NOMO-1 (cell line): Measurements from ENCODE around the gene NEBL.
"Not testable (repeated sequence)": the region's sequence is repeated elsewhere in the genome, so short reads cannot be mapped to it uniquely, and the experiment has no call there.

ENCODE experiments used
- DNase-seq, 2 experiments: peaks; one replicate each; lab custom pipeline; 2025; ENCODE audit not compliant: unreplicated experiment in 2 of 2; lab: John Stamatoyannopoulos, UW

NEBL gene, protein sequence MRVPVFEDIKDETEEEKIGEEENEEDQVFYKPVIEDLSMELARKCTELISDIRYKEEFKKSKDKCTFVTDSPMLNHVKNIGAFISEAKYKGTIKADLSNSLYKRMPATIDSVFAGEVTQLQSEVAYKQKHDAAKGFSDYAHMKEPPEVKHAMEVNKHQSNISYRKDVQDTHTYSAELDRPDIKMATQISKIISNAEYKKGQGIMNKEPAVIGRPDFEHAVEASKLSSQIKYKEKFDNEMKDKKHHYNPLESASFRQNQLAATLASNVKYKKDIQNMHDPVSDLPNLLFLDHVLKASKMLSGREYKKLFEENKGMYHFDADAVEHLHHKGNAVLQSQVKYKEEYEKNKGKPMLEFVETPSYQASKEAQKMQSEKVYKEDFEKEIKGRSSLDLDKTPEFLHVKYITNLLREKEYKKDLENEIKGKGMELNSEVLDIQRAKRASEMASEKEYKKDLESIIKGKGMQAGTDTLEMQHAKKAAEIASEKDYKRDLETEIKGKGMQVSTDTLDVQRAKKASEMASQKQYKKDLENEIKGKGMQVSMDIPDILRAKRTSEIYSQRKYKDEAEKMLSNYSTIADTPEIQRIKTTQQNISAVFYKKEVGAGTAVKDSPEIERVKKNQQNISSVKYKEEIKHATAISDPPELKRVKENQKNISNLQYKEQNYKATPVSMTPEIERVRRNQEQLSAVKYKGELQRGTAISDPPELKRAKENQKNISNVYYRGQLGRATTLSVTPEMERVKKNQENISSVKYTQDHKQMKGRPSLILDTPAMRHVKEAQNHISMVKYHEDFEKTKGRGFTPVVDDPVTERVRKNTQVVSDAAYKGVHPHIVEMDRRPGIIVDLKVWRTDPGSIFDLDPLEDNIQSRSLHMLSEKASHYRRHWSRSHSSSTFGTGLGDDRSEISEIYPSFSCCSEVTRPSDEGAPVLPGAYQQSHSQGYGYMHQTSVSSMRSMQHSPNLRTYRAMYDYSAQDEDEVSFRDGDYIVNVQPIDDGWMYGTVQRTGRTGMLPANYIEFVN

DNA sequence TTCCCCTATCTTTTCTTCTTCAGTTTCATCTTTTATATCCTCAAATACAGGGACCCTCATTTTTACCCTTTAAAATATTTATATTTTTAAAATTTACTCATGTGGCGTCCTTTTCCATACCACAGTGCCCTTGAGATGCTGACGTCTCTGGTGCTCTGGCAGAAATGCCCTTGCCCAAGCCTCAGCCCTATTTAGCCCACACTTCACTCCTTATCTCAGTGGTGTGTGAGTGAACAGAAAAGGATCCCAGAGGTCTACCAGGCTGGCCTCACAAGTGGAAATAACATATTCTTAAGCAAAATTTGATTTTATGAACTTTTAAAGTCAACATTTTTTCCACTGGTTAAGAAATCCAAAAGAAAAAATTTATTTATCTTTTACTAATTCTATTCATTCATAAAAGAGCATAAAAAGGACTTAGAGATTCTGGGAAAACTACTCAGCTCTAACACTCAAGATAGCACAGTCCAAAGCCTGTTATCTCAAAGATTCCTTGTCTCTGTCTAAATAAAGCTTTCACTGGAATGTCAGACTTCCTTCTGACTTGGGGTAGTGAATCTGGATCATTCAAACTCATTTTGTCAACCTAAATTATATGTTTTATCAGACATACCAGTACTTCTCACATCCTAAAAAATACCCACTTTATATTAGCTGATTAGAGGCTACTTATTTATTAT, at the start of gene NEBL:
NEBL (minus strand) TSS at position 166 of the 680 bp plus-strand sequence; CDS start at position 60, 106 bp downstream.
- no peak for DNase-seq

DNA sequence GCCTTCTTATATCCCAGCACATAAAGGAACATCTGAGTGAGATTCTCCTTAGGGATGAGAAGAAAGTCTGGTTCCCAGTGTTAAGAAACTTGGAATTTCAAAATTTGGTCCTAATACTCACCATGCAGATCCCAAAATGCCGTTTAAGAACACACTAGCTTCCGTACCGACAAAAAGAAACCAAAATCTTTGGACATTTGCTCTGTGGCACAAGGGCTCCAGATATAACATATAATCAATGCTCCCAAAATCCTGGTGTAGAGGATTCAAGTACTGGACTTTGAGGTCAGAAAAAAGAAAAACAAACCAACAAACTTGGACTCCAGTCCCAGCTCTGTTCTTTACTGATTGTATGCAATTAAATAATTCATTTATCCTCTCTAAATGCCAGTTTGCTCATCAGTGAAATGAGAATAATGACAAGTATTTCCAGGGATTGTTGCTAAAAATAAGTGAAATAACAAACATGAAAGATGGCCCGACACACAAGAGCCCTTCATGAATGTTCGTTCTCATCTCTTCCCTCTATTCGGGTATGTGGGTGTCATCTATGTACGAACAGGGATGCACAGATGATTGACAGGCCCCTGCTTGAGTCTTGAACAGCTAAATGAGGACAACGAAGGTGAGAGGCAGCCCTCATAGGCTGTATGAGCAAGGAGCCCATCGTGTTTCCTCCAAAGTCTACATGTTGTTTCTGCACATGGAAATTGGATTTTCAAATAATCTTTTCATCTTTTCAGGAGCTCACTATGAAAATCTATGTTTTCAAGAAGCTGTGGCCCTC, 48.6 kb upstream of the NEBL start:
- DNase-seq, result no peak

- no peak for DNase-seq
Observed at GRCh38 chr10:20944789-20945502, 47.8 kb upstream of the NEBL start.

- not testable (repeated sequence) for DNase-seq
Observed at GRCh38 chr10:20939414-20939813, 42.3 kb upstream of the NEBL start.

DNA sequence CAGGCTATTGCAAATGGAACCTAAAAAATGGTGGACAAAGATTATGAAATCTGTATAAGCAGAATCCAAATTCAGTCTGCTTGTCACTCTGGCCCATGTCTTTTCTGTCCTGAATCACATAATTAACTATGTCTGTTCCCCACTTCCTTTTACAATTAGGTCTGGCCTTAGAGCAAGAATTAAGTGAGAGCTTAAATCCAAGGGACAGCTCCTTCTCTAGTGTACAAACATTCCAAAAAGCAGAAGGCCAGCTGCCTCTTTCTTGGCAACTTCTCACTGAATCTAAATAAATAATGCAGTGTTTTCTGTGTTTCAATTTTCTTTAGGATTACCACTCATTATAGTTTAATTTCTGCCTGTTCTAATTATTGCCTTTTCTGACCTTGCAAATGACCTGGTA, 39.3 kb upstream of the NEBL start:
- DNase-seq, result no peak

- no peak for DNase-seq
Observed at GRCh38 chr10:20935931-20936330, 38.8 kb upstream of the NEBL start.

GRCh38 chr10:20935301-20935700, 38.2 kb upstream of the NEBL start:
- DNase-seq, result no peak

GRCh38 chr10:20933705-20934104, 36.6 kb upstream of the NEBL start:
- no peak for DNase-seq

DNA sequence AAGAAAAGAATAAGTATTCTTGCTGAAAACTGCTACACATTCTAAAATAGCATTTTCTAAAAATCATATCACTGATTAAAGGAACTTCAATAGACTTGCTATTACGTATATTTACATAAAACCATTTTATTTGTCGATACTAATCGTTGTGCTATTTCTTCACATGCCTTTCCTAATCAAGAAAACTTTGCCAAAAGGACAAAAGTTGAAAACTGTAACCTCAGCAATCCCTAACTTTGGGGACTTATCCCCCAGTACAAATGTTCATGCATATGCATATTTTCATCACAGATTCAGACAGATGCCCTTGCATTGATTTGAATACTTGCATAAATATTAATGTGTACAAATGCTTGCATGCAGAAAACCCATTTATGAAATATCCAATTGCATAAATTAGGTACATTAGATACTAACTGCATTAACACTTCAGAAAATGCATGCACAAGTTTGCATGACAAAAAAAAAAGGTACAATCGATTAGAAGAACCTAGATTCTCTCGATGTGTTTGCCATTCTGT, 35.6 kb upstream of the NEBL start:
- DNase-seq, result no peak

- no peak for DNase-seq
Observed at GRCh38 chr10:20931156-20931795, 34.2 kb upstream of the NEBL start.

DNA sequence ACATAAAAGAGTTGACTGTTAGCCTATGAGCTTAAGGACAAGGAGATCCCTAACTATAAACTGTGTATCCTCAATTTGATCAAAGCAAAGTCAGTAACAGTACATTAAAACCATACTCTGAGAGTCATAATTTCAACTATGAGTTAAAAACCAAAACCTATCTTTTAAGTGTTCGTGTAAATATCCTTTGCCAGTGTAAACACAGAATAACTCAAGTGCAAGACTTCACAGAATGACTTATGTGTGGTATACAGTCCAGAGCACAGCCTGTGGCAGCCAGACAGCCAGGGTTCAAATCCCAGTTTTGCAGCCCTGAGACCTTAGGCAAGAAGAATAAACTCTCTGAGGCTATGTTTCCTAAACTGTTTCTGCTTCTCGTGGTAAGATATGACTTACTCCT, 30.3 kb upstream of the NEBL start:
- no peak for DNase-seq

- no peak for DNase-seq
Observed at GRCh38 chr10:20922451-20922850, 25.3 kb upstream of the NEBL start.

DNA sequence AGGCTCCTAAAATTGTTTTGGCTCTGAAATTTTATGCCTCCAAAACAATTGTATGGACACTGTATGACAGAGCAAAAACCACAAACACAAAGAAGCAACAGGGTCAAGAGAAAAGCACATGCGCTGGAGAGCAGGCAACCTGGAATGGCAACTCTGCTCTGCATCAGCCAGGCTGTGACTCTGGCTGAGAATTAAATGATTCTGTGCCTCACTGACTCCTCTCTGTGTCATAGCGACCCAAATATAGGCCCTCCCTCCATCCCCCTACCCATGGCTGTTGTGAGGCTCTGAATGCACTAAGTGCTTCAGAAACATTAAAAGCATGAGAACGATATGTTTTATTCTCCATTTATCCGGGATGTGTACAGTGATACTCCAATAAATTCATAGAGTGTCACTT, 24.9 kb upstream of the NEBL start:
- no peak for DNase-seq

DNA sequence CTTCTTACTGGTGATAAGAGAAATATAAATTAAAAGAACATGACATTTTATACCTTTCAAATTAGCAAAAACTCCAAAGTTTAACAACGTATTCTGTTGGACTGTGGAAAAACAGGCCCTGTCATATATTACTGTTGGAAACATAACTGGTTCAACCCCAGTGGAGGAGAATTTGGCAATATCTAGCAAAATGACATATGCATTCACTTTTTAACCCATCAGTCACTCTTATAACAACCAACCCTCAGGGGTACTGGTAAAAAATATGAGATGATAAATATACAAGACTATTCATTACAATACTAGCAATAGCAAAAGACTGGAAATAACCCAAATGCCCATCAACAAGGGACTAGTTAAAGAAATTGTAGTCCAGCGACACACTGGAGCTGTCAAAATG, 22.9 kb upstream of the NEBL start:
- no peak for DNase-seq

DNA sequence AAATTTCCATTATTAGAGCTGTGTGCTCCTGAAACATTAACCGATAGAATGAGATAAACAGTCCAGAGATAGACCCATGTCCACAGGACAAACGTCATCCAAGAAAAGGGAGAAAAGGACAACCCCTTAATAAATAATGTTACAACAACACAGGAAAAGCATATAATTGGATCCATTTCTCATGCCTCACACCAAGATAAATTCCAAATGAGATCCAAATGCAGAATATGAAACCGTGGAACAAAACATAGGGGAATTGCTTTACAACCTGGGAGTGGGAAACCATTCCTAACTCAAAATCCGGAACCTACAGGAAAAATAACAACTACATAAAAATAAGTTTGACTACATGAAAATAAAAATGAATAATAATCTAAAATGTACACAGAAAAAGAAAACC, 22.4 kb upstream of the NEBL start:
- no peak for DNase-seq

GRCh38 chr10:20916976-20917375, 19.9 kb upstream of the NEBL start:
- DNase-seq, result no peak

DNA sequence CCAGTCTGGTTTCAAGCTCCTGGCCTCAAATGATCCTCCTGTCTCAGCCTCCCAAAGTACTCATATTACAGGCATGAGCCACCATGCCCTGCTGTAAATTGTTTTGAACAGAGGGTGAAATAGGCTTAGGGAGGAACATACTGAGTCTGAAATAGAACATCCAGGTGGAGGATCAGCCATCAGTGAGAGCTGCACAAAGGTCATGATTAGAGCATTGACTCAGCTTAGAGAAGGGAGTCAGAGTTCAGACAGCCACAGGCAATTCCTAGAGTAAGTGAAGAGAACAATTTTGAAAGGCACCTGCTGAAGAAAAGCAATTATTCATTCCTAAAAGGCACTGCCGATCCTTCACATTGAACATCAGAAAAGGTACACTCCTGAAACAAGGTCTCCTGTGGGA, 15.9 kb upstream of the NEBL start:
- no peak for DNase-seq

- no peak for DNase-seq
Observed at GRCh38 chr10:20911626-20912025, 14.5 kb upstream of the NEBL start.

DNA sequence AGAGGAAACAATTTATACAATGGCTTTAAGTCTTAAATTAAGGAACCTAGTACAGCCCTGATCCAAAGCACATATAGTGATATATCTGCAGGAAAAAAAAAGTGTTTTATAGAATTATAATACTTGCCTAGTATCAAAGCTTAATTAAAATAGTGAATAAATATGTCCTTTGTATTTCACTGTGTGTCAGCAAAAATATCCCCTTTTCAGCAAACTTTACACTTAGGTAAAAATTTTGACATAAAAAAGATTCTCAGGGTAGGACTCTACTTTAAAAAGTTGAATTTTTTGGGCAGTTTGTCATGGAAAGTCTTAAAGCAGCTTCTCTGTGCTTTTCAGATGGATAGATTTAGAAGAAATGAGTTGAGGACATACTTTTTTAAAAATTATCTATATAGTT, 12.7 kb upstream of the NEBL start:
- no peak for DNase-seq
